K562 (cell line): ENCODE data around the gene NOTO.

ENCODE experiments used
- CHD1 ChIP-seq: fragments of 200-600 bp; sonication (generic); IDR thresholded peaks from one replicate; pipeline ENCODE4 v1.6.1; 2012; ENCODE audit warnings: mild to moderate bottlenecking, moderate library complexity, low read length, inconsistent platforms
- CSDE1 ChIP-seq, 2 experiments: fragments of 450-650 bp; IDR thresholded peaks; 2 replicates each; pipeline ENCODE4 v1.6.1; 2016; ENCODE audit warnings: mild to moderate bottlenecking in 1 of 2
- DNMT1 ChIP-seq: fragments of 450-650 bp; IDR thresholded peaks from 2 replicates; pipeline ENCODE4 v1.6.1; 2016; ENCODE audit warnings: antibody characterized with exemption, mild to moderate bottlenecking
- EZH2 ChIP-seq: IDR thresholded peaks from 2 replicates; pipeline ENCODE4 v1.6.1; 2012; ENCODE audit warnings: low read depth, mild to moderate bottlenecking, inconsistent platforms, low read length, borderline replicate concordance
- FOXA3 ChIP-seq, 2 experiments: fragments of 450-650 bp in 1 of 2; sonication (generic) in 1 of 2; formaldehyde crosslinking; IDR thresholded peaks in 1 of 2; conservative IDR thresholded peaks in 1 of 2; 2 replicates each; pipeline versions ENCODE4 v1.4.0 to v1.8.0; 2020 to 2022; ENCODE audit warnings: mild to moderate bottlenecking in 2 of 2, missing genetic modification reagents in 1 of 2
- KAT2B ChIP-seq: IDR thresholded peaks from one replicate; pipeline ENCODE4 v1.6.1; 2012; ENCODE audit warnings: low read depth, mild to moderate bottlenecking, control low read depth, inconsistent platforms, low read length, moderate library complexity
- MYC ChIP-seq, 2 experiments: fragments of 250-450 bp in 1 of 2; sonication (Bioruptor Pico) in 1 of 2; IDR thresholded peaks; 2 replicates each; pipeline versions ENCODE4 v1.5.1 to v1.6.1; 2012 to 2021; ENCODE audit warnings: low read depth in 2 of 2, borderline replicate concordance in 1 of 2, improper control_type of control experiment in 1 of 2, low read length in 1 of 2, mild to moderate bottlenecking in 1 of 2, moderate library complexity in 1 of 2
- PURB ChIP-seq: sonication (generic); formaldehyde crosslinking; IDR thresholded peaks from 2 replicates; pipeline ENCODE4 v1.9.0; 2021; ENCODE audit warnings: low read depth, mild to moderate bottlenecking, missing genetic modification reagents
- SMAD3 ChIP-seq: fragments of 450-650 bp; formaldehyde crosslinking; conservative IDR thresholded peaks from 2 replicates; pipeline ENCODE4 v1.4.0; 2020; ENCODE audit warnings: mild to moderate bottlenecking
- SREBF2 ChIP-seq: sonication (generic); formaldehyde crosslinking; IDR thresholded peaks from 2 replicates; pipeline ENCODE4 v1.4.0; 2020; ENCODE audit warnings: mild to moderate bottlenecking, missing genetic modification reagents
- TF ChIP-seq, protein P1 (sequence below): sonication (generic); formaldehyde crosslinking; IDR thresholded peaks from 2 replicates; pipeline ENCODE4 v1.8.0; 2022; ENCODE audit warnings: mild to moderate bottlenecking, missing genetic modification reagents, borderline replicate concordance
- TF ChIP-seq, protein P2 (sequence below): fragments of 450-650 bp; conservative IDR thresholded peaks from 2 replicates; pipeline ENCODE4 v1.6.1; 2016; ENCODE audit warnings: missing genetic modification characterization, low read depth, mild to moderate bottlenecking, control low read depth, missing compliant biosample characterization
- TF ChIP-seq, protein P3 (sequence below), 2 experiments: fragments of 450-650 bp; formaldehyde crosslinking in 1 of 2; IDR thresholded peaks; 2 replicates each; pipeline versions ENCODE4 v1.4.0 to v1.6.1; 2014 to 2020; ENCODE audit warnings: mild to moderate bottlenecking in 2 of 2, borderline replicate concordance in 1 of 2, low read depth in 1 of 2
- TF ChIP-seq, protein P4 (sequence below), 3 experiments: IDR thresholded peaks in 2 of 3; conservative IDR thresholded peaks in 1 of 3; 2 replicates each; pipeline ENCODE4 v1.5.1; 2011 to 2012; ENCODE audit warnings: low read length in 3 of 3, mild to moderate bottlenecking in 3 of 3, control low read depth in 2 of 3, improper control_type of control experiment in 1 of 3, inconsistent platforms in 1 of 3, low read depth in 1 of 3, mixed read lengths in 1 of 3, moderate library complexity in 1 of 3; ENCODE audit not compliant: insufficient read depth in 2 of 3

DNA sequence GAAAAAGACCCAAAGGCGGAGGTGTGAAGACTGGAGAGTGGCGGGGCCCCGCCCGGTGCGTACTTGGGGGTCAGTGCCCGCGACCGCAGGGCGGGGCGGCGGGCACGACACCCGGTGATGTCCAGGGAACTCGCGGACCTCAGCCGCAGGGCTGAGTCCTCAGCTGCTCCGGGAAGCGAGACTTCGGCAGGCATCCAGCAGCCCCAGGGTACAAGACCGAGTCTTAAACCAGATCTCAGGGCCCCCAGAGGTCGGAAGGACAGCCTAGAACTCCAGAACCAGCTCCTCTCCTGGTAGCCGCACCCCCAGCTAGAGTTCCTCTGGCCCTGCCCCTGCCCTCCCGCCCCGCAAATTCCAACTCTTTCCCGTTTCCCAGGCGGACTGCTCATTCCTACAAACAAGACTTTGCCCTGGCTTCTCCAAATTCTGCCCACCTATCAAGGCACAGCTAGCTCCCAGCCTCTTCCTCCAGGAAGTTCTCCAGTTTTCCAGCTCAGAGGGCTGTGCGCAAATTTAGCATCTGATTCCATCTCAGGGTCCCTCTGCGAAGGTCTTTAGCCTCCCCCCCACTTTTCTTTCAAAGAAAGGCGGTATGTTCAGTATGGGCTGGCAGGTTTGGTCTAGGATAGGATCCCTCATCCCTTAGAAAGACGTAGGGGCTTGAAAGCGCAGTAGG lies 26.0 kb upstream of the NOTO start:
- TF ChIP-seq CHD1: no peak
- TF ChIP-seq DNMT1: no peak
- TF ChIP-seq, protein P1, sequence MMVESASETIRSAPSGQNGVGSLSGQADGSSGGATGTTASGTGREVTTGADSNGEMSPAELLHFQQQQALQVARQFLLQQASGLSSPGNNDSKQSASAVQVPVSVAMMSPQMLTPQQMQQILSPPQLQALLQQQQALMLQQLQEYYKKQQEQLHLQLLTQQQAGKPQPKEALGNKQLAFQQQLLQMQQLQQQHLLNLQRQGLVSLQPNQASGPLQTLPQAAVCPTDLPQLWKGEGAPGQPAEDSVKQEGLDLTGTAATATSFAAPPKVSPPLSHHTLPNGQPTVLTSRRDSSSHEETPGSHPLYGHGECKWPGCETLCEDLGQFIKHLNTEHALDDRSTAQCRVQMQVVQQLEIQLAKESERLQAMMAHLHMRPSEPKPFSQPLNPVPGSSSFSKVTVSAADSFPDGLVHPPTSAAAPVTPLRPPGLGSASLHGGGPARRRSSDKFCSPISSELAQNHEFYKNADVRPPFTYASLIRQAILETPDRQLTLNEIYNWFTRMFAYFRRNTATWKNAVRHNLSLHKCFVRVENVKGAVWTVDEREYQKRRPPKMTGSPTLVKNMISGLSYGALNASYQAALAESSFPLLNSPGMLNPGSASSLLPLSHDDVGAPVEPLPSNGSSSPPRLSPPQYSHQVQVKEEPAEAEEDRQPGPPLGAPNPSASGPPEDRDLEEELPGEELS (CRISPR knock-in tag): no peak
- TF ChIP-seq, protein P2, sequence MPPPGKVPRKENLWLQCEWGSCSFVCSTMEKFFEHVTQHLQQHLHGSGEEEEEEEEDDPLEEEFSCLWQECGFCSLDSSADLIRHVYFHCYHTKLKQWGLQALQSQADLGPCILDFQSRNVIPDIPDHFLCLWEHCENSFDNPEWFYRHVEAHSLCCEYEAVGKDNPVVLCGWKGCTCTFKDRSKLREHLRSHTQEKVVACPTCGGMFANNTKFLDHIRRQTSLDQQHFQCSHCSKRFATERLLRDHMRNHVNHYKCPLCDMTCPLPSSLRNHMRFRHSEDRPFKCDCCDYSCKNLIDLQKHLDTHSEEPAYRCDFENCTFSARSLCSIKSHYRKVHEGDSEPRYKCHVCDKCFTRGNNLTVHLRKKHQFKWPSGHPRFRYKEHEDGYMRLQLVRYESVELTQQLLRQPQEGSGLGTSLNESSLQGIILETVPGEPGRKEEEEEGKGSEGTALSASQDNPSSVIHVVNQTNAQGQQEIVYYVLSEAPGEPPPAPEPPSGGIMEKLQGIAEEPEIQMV: no peak
- no peak for TF ChIP-seq MYC (IDR thresholded peaks at IDR 0.05; ENCODE audit: low read depth, low read length)
- no peak for TF ChIP-seq MYC (CRISPR knock-in tag; IDR thresholded peaks at IDR 0.05; ENCODE audit: borderline replicate concordance, low read depth)
- TF ChIP-seq SREBF2 (CRISPR knock-in tag): no peak
- TF ChIP-seq, protein P3, sequence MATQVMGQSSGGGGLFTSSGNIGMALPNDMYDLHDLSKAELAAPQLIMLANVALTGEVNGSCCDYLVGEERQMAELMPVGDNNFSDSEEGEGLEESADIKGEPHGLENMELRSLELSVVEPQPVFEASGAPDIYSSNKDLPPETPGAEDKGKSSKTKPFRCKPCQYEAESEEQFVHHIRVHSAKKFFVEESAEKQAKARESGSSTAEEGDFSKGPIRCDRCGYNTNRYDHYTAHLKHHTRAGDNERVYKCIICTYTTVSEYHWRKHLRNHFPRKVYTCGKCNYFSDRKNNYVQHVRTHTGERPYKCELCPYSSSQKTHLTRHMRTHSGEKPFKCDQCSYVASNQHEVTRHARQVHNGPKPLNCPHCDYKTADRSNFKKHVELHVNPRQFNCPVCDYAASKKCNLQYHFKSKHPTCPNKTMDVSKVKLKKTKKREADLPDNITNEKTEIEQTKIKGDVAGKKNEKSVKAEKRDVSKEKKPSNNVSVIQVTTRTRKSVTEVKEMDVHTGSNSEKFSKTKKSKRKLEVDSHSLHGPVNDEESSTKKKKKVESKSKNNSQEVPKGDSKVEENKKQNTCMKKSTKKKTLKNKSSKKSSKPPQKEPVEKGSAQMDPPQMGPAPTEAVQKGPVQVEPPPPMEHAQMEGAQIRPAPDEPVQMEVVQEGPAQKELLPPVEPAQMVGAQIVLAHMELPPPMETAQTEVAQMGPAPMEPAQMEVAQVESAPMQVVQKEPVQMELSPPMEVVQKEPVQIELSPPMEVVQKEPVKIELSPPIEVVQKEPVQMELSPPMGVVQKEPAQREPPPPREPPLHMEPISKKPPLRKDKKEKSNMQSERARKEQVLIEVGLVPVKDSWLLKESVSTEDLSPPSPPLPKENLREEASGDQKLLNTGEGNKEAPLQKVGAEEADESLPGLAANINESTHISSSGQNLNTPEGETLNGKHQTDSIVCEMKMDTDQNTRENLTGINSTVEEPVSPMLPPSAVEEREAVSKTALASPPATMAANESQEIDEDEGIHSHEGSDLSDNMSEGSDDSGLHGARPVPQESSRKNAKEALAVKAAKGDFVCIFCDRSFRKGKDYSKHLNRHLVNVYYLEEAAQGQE (IDR thresholded peaks at IDR 0.05; ENCODE audit: borderline replicate concordance): no peak
- TF ChIP-seq, protein P3 (CRISPR knock-in tag; IDR thresholded peaks at IDR 0.05; ENCODE audit: low read depth): no peak
- TF ChIP-seq EZH2: no peak
- no peak for TF ChIP-seq SMAD3 (CRISPR knock-in tag)
- TF ChIP-seq PURB (CRISPR knock-in tag): no peak
- TF ChIP-seq FOXA3 (CRISPR knock-in tag; conservative IDR thresholded peaks at IDR 0.05 in 1 of 2, IDR thresholded peaks at IDR 0.05 in 1 of 2): no peak
- TF ChIP-seq CSDE1 (IDR thresholded peaks at IDR 0.05): no peak
- TF ChIP-seq, protein P4, sequence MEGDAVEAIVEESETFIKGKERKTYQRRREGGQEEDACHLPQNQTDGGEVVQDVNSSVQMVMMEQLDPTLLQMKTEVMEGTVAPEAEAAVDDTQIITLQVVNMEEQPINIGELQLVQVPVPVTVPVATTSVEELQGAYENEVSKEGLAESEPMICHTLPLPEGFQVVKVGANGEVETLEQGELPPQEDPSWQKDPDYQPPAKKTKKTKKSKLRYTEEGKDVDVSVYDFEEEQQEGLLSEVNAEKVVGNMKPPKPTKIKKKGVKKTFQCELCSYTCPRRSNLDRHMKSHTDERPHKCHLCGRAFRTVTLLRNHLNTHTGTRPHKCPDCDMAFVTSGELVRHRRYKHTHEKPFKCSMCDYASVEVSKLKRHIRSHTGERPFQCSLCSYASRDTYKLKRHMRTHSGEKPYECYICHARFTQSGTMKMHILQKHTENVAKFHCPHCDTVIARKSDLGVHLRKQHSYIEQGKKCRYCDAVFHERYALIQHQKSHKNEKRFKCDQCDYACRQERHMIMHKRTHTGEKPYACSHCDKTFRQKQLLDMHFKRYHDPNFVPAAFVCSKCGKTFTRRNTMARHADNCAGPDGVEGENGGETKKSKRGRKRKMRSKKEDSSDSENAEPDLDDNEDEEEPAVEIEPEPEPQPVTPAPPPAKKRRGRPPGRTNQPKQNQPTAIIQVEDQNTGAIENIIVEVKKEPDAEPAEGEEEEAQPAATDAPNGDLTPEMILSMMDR (IDR thresholded peaks at IDR 0.05 in 2 of 3, conservative IDR thresholded peaks at IDR 0.05 in 1 of 3; ENCODE audit: insufficient read depth in 2 of 3, low read depth in 1 of 3, low read length in 3 of 3): no peak
- no peak for TF ChIP-seq KAT2B
